Measurements from ENCODE around the gene ZNF433. TPM values are rescaled to one million over a fixed set of nuclear protein-coding genes. Genes with fewer than 3 reads are reported as not detected.
"Not testable (repeated sequence)": the region's sequence is repeated elsewhere in the genome, so short reads cannot be mapped to it uniquely, and the experiment has no call there.

The ZNF433 gene
- 1 to 10 TPM; 3.7 to 6.5 (median 4.4) TPM for total RNA-seq
- polyA plus RNA-seq, result 1 to 10 TPM; 7.1 to 9.9 TPM

DNA sequence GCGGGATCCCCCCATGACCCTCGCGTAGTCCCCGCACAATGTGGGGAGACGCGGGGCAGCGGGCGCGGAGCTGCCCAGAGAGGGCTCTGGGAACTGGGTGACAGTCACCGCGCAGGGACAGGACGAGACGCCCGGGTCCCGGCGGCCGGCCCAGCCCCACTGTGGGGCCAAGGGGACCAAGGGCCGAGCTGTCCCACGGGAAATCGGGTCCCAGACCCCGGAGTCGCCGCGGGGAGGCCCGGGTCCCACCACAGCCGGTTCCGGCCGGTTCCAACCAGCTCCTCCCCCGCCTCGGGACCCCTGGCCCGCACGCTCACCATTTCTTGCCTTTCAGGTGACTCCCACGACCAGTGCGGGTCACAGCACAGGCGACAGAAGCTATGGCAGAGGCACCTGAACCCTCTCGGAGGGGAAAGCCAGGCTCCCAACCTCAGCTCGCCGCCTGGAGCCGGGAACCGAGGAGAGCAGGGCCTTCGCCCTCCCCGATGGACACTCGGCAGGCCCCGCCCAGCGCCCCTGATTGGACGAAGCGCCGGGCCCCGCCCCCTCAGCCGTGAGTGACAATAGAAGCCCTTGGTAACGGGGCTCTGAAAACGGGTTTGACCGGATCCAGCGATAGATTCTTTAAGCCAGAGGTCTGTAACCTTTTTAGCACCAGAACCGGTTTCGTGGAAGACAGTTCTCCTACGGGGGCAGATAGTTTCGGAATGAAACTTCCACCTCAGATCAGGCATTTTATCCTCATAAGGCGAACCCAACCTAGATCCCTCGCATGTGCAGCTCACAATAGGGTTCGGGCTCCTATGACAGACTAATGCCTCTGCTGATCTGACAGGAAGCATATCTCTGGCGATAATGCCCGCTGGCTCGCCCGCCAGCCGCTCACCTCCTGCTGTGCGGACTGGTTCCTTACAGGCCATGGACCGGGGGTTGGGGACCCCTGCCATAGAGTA, at the start of gene ZNF433:
Gene ZNF433, minus strand, starts transcription at position 460 of the 953 bp plus-strand sequence. Its CDS starts 140 bp downstream, at position 320.
- no peak for FAIRE-seq
- Histone ChIP-seq H3K4me1 (peaks cover 0 to 10% (median 6%) of the 10 kb centered on the region in 3 donors), H3K4me3 (peak within 1 kb of the TSS; percentile 72 to 91 (median 80)), H3K27me3 (no peaks in the 10 kb centered on the region), H3K27ac (peak within 1 kb of the TSS; percentile 84 to 96 (median 88)), H3K9me3 (no peaks in the 10 kb centered on the region), H3K36me3 (no peaks in the 10 kb centered on the region)
- WGBS, 2 donors, result 0% methylated on average over 59 to 68 of the region's 68 CpGs
- peak; percentile 98 to 100 (median 99) for ATAC-seq
- intact Hi-C loops (cut with DNase I), result no loop called here
- TF ChIP-seq, protein P1, sequence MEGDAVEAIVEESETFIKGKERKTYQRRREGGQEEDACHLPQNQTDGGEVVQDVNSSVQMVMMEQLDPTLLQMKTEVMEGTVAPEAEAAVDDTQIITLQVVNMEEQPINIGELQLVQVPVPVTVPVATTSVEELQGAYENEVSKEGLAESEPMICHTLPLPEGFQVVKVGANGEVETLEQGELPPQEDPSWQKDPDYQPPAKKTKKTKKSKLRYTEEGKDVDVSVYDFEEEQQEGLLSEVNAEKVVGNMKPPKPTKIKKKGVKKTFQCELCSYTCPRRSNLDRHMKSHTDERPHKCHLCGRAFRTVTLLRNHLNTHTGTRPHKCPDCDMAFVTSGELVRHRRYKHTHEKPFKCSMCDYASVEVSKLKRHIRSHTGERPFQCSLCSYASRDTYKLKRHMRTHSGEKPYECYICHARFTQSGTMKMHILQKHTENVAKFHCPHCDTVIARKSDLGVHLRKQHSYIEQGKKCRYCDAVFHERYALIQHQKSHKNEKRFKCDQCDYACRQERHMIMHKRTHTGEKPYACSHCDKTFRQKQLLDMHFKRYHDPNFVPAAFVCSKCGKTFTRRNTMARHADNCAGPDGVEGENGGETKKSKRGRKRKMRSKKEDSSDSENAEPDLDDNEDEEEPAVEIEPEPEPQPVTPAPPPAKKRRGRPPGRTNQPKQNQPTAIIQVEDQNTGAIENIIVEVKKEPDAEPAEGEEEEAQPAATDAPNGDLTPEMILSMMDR (IDR thresholded peaks at IDR 0.05), result no peak
- DNase-seq, result peak; percentile 98 to 99 (median 98)

DNA sequence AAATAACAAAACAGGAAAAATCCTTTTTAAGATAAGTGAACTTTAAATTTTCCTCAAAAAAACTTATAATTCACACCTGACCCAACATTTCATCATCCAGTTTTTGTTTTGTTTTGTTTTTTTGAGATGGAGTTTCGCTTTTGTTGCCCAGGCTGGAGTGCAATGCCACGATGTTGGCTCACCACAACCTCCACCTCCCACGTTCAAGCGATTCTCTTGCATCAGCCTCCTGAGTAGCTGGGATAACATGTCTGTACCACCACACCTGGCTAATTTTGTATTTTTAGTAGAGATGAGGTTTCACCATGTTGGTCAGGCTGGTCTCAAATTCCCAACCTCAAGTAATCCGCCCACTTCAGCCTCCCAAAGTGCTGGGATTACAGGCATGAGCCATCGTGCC, 47.9 kb upstream of the ZNF433 start:
- intact Hi-C loops (cut with DNase I); H3K27ac ChIP-seq; H3K36me3 ChIP-seq; DNase-seq; ATAC-seq; H3K9me3 ChIP-seq; H3K27me3 ChIP-seq; H3K4me1 ChIP-seq; H3K4me3 ChIP-seq; FAIRE-seq: not testable (repeated sequence)
- WGBS, 2 donors, result 97 to 98% methylated on average over 6 of the region's 6 CpGs

DNA sequence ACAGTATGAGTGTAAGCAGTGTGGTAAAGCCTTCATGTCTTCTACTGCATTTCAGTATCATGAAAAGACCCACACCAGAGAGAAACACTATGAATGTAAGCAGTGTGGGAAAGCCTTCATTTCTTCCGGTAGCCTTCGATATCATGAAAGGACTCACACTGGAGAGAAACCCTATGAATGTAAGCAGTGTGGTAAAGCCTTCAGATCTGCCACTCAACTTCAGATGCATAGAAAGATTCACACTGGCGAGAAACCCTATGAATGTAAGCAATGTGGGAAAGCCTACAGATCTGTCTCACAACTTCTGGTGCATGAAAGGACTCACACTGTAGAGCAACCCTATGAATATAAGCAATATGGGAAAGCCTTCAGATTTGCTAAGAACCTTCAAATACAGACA, 41.9 kb upstream of the ZNF433 start:
- no peaks in the 10 kb centered on the region for H3K4me1 ChIP-seq
- ATAC-seq, result no peak
- TF ChIP-seq, protein P1 (IDR thresholded peaks at IDR 0.05), result no peak
- no peaks in the 10 kb centered on the region for H3K27me3 ChIP-seq
- H3K27ac ChIP-seq, result no peak overlapping the region
- 87 to 98% methylated on average over 3 of the region's 3 CpGs for WGBS, 2 donors
- intact Hi-C loops (cut with DNase I), result no loop called here
- peaks cover 8 to 41% (median 31%) of the 10 kb centered on the region in 3 donors for H3K36me3 ChIP-seq
- no peak for DNase-seq
- FAIRE-seq, result no peak
- peaks cover 0 to 33% (median 13%) of the 10 kb centered on the region in 4 donors for H3K9me3 ChIP-seq
- H3K4me3 ChIP-seq, result no peak overlapping the region

DNA sequence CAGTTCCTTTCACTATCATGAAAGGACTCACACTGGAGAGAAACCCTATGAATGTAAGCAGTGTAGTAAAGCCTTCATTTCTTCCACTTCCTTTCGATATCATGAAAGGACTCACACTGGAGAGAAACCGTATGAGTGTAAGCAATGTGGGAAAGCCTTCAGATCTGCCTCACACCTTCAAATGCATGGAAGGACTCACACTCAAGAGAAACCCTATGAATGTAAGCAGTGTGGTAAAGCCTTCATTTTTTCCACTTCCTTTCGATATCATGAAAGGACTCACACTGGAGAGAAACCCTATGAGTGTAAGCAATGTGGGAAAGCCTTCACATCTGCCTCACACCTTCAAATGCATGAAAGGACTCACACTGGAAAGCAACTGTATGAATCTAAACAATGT, 40.9 kb upstream of the ZNF433 start:
- Histone ChIP-seq H3K36me3 (peaks cover 8 to 41% (median 31%) of the 10 kb centered on the region in 3 donors), H3K9me3 (peaks cover 0 to 33% (median 13%) of the 10 kb centered on the region in 4 donors)
- DNase-seq; FAIRE-seq; H3K27ac ChIP-seq; H3K4me3 ChIP-seq; ATAC-seq; H3K4me1 ChIP-seq; H3K27me3 ChIP-seq; intact Hi-C loops (cut with DNase I): not testable (repeated sequence)
- WGBS, 2 donors, result 97 to 98% methylated on average over 3 of the region's 3 CpGs

DNA sequence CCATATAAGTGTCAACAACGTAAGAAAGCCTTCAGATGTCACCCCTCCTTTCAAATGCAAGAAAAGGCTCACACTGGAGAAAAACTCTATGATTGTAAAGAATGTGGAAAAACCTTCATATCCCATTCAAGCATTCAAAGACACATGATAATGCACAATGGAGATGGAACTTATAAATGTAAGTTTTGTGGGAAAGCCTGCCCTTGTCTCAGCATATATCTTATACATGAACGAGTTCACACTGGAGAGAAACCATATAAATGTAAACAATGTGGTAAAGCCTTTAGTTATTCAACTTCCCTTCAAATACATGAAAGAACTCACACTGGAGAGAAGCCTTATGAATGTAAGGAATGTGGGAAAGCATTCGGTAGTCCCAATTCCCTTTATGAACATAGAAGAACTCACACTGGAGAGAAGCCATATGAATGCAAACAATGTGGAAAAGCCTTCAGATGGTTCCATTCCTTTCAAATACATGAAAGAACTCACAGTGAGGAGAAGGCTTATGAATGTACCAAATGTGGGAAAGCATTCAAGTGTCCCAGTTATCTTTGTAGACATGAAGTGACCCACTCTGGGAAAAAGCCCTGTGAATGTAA, 40.2 kb upstream of the ZNF433 start:
- no peak overlapping the region for H3K4me3 ChIP-seq
- peaks cover 0 to 33% (median 13%) of the 10 kb centered on the region in 4 donors for H3K9me3 ChIP-seq
- TF ChIP-seq, protein P1 (IDR thresholded peaks at IDR 0.05), result no peak
- no peak overlapping the region for H3K27ac ChIP-seq
- peaks cover 8 to 41% (median 31%) of the 10 kb centered on the region in 3 donors for H3K36me3 ChIP-seq
- WGBS, 2 donors, result 95 to 96% methylated on average over 3 of the region's 3 CpGs
- H3K4me1 ChIP-seq, result no peaks in the 10 kb centered on the region
- H3K27me3 ChIP-seq, result no peaks in the 10 kb centered on the region
- no peak for FAIRE-seq
- intact Hi-C loops (cut with DNase I), result no loop called here
- DNase-seq, result no peak
- no peak for ATAC-seq
